ENCODE data around the gene VSIG10. TPM values are rescaled to one million over a fixed set of nuclear protein-coding genes. Genes with fewer than 3 reads are reported as not detected.

Gene VSIG10
- total and polyA plus RNA-seq, 2 of the 4 experiments (the other 2 are of a cell fraction): 5.9 to 10.0 TPM

DNA sequence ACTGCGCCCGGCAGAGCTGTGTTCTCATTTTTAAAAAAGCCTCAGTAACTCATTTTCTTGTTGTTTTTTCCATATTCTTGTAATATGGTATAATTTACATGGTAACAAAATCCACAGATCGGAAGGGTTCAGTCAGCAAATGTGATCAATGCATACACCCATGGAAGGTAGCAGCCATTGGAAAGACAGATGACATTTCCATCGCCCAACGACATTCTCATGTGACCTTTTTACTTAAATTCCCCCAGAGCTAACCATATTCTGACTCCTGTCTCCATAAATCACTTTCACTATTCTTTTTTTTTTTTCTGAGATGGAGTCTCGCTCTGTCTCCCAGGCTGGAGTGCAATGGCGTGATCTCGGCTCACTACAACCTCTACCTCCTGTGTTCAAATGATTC lies 37.0 kb upstream of the VSIG10 start:
- Histone ChIP-seq H2AK5ac (ENCODE audit: low read depth, low read length) (no peak overlapping the region), H3K27me3 (ENCODE audit: control insufficient read depth, insufficient read depth, low read length) (no peaks in the 10 kb centered on the region), H3K14ac (replicated peaks; ENCODE audit: low read depth, low read length) (no peak overlapping the region), H3K4me2 (ENCODE audit: low read depth, low read length) (no peak overlapping the region), H3K4me3 (ENCODE audit: insufficient read depth, low read depth, low read length) (no peak overlapping the region), H2BK5ac (ENCODE audit: low read depth, low read length, poor library complexity, severe bottlenecking) (no peak overlapping the region), H3K9ac (ENCODE audit: low read depth, low read length) (no peak overlapping the region), H3K56ac (ENCODE audit: extremely low read depth, insufficient read depth, low read length) (no peak overlapping the region), H3K4me1 (ENCODE audit: control insufficient read depth, insufficient read depth, low read length) (peaks cover 2% of the 10 kb centered on the region; the same call in 1 of the 2 replicates), H2AFZ (replicated peaks; ENCODE audit: low read length, poor library complexity) (no peak overlapping the region), H3K23ac (ENCODE audit: low read depth, low read length) (no peak overlapping the region), H3K79me1 (ENCODE audit: low read depth in 1 of 2, low read length in 2 of 2) (peaks cover 19 to 35% of the 10 kb centered on the region in 2 experiments), H4K91ac (ENCODE audit: insufficient read depth, low read depth, low read length) (no peak overlapping the region), H3K18ac (ENCODE audit: low read depth, low read length) (no peak overlapping the region), H3K9me3 (ENCODE audit: control insufficient read depth, insufficient read depth, low read length) (no peaks in the 10 kb centered on the region), H2BK20ac (ENCODE audit: low read depth, low read length) (no peak overlapping the region), H4K20me1 (ENCODE audit: insufficient read depth, low read length) (no peaks in the 10 kb centered on the region), H2AK9ac (replicated peaks; ENCODE audit: low read depth, low read length, poor library complexity) (no peak overlapping the region), H3K4ac (ENCODE audit: low read depth, low read length) (no peak overlapping the region), H3K9me1 (ENCODE audit: insufficient read depth, low read length) (peaks cover 5% of the 10 kb centered on the region; the same call in 1 of the 2 replicates), H2BK120ac (ENCODE audit: low read depth, low read length) (no peak overlapping the region), H3K36me3 (ENCODE audit: control insufficient read depth, insufficient read depth, low read length) (peaks cover 35% of the 10 kb centered on the region), H4K8ac (ENCODE audit: low read depth in 2 of 2, low read length in 2 of 2) (no peak overlapping the region), H2BK15ac (ENCODE audit: low read depth, low read length) (no peak overlapping the region), H3K27ac (ENCODE audit: insufficient read depth, low read length) (no peak overlapping the region), H4K5ac (ENCODE audit: low read depth, low read length) (no peak overlapping the region)
- in situ Hi-C loops (cut with MboI; ENCODE audit: low sequenced_read_pairs): loop anchor here (25.0 kb wide), 1 partner anchor 279 kb away; no protein-coding TSS in a partner anchor
- no peak for ATAC-seq (ENCODE audit: low read depth)
- ChIA-PET POLR2A (ENCODE audit: unreplicated experiment) (no interaction called here), CTCF (no interaction called here)
- intact Hi-C loops (cut with micrococcal nuclease): no loop called here
- no peak for TF ChIP-seq RAD21 (IDR thresholded peaks at IDR 0.05; ENCODE audit: low read length)
- no peak for TF ChIP-seq CHD1 (IDR thresholded peaks at IDR 0.05; ENCODE audit: low read depth, low read length)
- no peak for TF ChIP-seq RFX5 (IDR thresholded peaks at IDR 0.05; ENCODE audit: low read depth, low read length)
- no peak for TF ChIP-seq SMC3 (IDR thresholded peaks at IDR 0.05; ENCODE audit: low read depth, low read length)
- TF ChIP-seq POLR2A (IDR thresholded peaks at IDR 0.05; ENCODE audit: low read depth, low read length): no peak
- TF ChIP-seq FOS (IDR thresholded peaks at IDR 0.05; ENCODE audit: low read depth, low read length): no peak
- TF ChIP-seq, protein P1, sequence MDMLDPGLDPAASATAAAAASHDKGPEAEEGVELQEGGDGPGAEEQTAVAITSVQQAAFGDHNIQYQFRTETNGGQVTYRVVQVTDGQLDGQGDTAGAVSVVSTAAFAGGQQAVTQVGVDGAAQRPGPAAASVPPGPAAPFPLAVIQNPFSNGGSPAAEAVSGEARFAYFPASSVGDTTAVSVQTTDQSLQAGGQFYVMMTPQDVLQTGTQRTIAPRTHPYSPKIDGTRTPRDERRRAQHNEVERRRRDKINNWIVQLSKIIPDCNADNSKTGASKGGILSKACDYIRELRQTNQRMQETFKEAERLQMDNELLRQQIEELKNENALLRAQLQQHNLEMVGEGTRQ (IDR thresholded peaks at IDR 0.05; ENCODE audit: low read depth, low read length): no peak
- no peak for TF ChIP-seq RCOR1 (IDR thresholded peaks at IDR 0.05; ENCODE audit: insufficient replicate concordance, low read length)
- no peak for TF ChIP-seq MXI1 (IDR thresholded peaks at IDR 0.05; ENCODE audit: borderline replicate concordance, low read depth, low read length)
- dilution Hi-C loops (cut with HindIII; ENCODE audit: low sequenced_read_pairs, unreplicated experiment): no loop called here
- DNase-seq: no peak
- WGBS, 2 experiments (ENCODE audit: extremely low coverage in 2 of 2, insufficient read length in 1 of 2): no CpG with 5 or more reads among the region's 8 CpGs
- no TSS peak for BruUV-seq (replicated peaks)

All from IMR-90 (cell line).